Neural cell (in vitro differentiated cells): ENCODE data around the gene TNS3. TPM values are rescaled to one million over a fixed set of nuclear protein-coding genes. Genes with fewer than 3 reads are reported as not detected.

Source experiments
- H2AFZ ChIP-seq: fragments of 200-600, 300-800 bp; sonication (generic), shearing (Covaris generic); 2 replicates; pipeline ENCODE4 v1.6.0; 2014; ENCODE audit warnings: low read depth, mild to moderate bottlenecking, antibody characterized with exemption, low read length, moderate library complexity
- H3F3A ChIP-seq: fragments of 200-600 bp; shearing (Covaris generic); 2 replicates; pipeline ENCODE4 v1.6.1; 2016; ENCODE audit warnings: mild to moderate bottlenecking, moderate library complexity, mixed read lengths, antibody characterized with exemption, low read length; ENCODE audit not compliant: insufficient read depth, poor library complexity, severe bottlenecking
- H3K27ac ChIP-seq: fragments of 200-600, 300-800 bp; sonication (generic), shearing (Covaris generic); 2 replicates; pipeline ENCODE4 v1.5.1; 2014; ENCODE audit warnings: mild to moderate bottlenecking, low read length, moderate library complexity
- H3K27me3 ChIP-seq: fragments of 300-800, 200-600 bp; sonication (generic), shearing (Covaris generic); 2 replicates; pipeline ENCODE4 v1.6.0; 2014; ENCODE audit warnings: mild to moderate bottlenecking, low read depth, low read length, moderate library complexity; ENCODE audit not compliant: insufficient read depth
- H3K36me3 ChIP-seq: fragments of 300-800, 200-600 bp; sonication (generic), shearing (Covaris generic); 2 replicates; pipeline ENCODE4 v1.5.1; 2014; ENCODE audit warnings: mild to moderate bottlenecking, antibody characterized with exemption, low read length, moderate library complexity; ENCODE audit not compliant: insufficient read depth
- H3K4me2 ChIP-seq: fragments of 300-800, 200-600 bp; sonication (generic), shearing (Covaris generic); 2 replicates; pipeline ENCODE4 v1.6.0; 2014; ENCODE audit warnings: mild to moderate bottlenecking, low read length
- H3K4me3 ChIP-seq: fragments of 300-800, 200-600 bp; sonication (generic), shearing (Covaris generic); 2 replicates; pipeline ENCODE4 v1.5.1; 2014; ENCODE audit warnings: mild to moderate bottlenecking, low read length, moderate library complexity
- H3K79me2 ChIP-seq: fragments of 200-600 bp; shearing (Covaris generic); replicated peaks from 2 replicates; pipeline ENCODE4 v1.6.0; 2014; ENCODE audit warnings: mild to moderate bottlenecking, low read length, moderate library complexity; ENCODE audit not compliant: insufficient read depth
- H3K9ac ChIP-seq: fragments of 300-800, 200-600 bp; sonication (generic), shearing (Covaris generic); 2 replicates; pipeline ENCODE4 v1.6.1; 2016; ENCODE audit warnings: mild to moderate bottlenecking, low read length, mixed read lengths
- H3K9me2 ChIP-seq: fragments of 200-600 bp; shearing (Covaris generic); 2 replicates; pipeline ENCODE4 v1.6.1; 2016; ENCODE audit warnings: mild to moderate bottlenecking, low read length, mixed read lengths; ENCODE audit not compliant: insufficient read depth
- H3K9me3 ChIP-seq: fragments of 200-600, 300-800 bp; sonication (generic), shearing (Covaris generic); 2 replicates; pipeline ENCODE4 v1.6.1; 2016; ENCODE audit warnings: mild to moderate bottlenecking, mixed run types, low read length, moderate library complexity, mixed read lengths
- H4K20me1 ChIP-seq: fragments of 200-600 bp; shearing (Covaris generic); 2 replicates; pipeline ENCODE4 v1.6.1; 2016; ENCODE audit warnings: mild to moderate bottlenecking, mixed run types; ENCODE audit not compliant: insufficient read depth
- CTCF ChIP-seq: fragments of 450-650 bp; IDR thresholded peaks from 2 replicates; pipeline ENCODE4 v1.5.1; 2014; ENCODE audit warnings: antibody characterized with exemption, mild to moderate bottlenecking, moderate library complexity; ENCODE audit not compliant: poor library complexity, severe bottlenecking
- EP300 ChIP-seq: fragments of 450-650 bp; conservative IDR thresholded peaks from 2 replicates; pipeline ENCODE4 v1.6.1; 2014; ENCODE audit warnings: antibody characterized with exemption, mild to moderate bottlenecking, moderate library complexity; ENCODE audit not compliant: poor library complexity, severe bottlenecking
- EZH2 ChIP-seq: fragments of 200-600, 300-800 bp; shearing (Covaris generic), sonication (generic); IDR thresholded peaks from 2 replicates; pipeline ENCODE4 v1.6.1; 2014; ENCODE audit warnings: antibody characterized with exemption, low read length, borderline replicate concordance, mild to moderate bottlenecking; ENCODE audit not compliant: insufficient read depth, poor library complexity, severe bottlenecking
- MXI1 ChIP-seq: fragments of 450-650 bp; conservative IDR thresholded peaks from 2 replicates; pipeline ENCODE4 v1.6.1; 2014; ENCODE audit warnings: antibody characterized with exemption, mild to moderate bottlenecking; ENCODE audit not compliant: poor library complexity, severe bottlenecking
- RAD21 ChIP-seq: fragments of 450-650 bp; conservative IDR thresholded peaks from 2 replicates; pipeline ENCODE4 v1.6.1; 2014; ENCODE audit warnings: antibody characterized with exemption, mild to moderate bottlenecking, moderate library complexity
- REST ChIP-seq: IDR thresholded peaks from 2 replicates; pipeline ENCODE4 v1.6.1; 2012; ENCODE audit warnings: borderline replicate concordance
- SMC3 ChIP-seq: fragments of 450-650 bp; conservative IDR thresholded peaks from 2 replicates; pipeline ENCODE4 v1.6.1; 2014; ENCODE audit warnings: antibody characterized with exemption, mild to moderate bottlenecking, moderate library complexity; ENCODE audit not compliant: poor library complexity
- TAF1 ChIP-seq: IDR thresholded peaks from 2 replicates; pipeline ENCODE4 v1.6.1; 2012; ENCODE audit warnings: low read depth
- polyA plus RNA-seq: library from polyadenylated mRNA; depleted of rRNA; stranded (reverse); fragments of >200 nt; gene quantifications from 2 replicates; pipeline ENCODE4 v1.2.3, GENCODE V29; 2014

The TNS3 gene
- polyA plus RNA-seq, 1 donor from 2014 or later = 0.58 TPM

- H3K79me2 ChIP-seq = no peaks in the 10 kb centered on the region
- no peak overlapping the region for H3K27ac ChIP-seq
- H3K36me3 ChIP-seq = no peaks in the 10 kb centered on the region
- H4K20me1 ChIP-seq = no peaks in the 10 kb centered on the region
- TF ChIP-seq TAF1 = no peak
- no peak for TF ChIP-seq REST
- TF ChIP-seq SMC3 = no peak
- TF ChIP-seq EP300 = no peak
- H3K4me3 ChIP-seq = no peak overlapping the region
- H3K9ac ChIP-seq = no peak overlapping the region
- no peaks in the 10 kb centered on the region for H3K27me3 ChIP-seq
- no peaks in the 10 kb centered on the region for H3K9me2 ChIP-seq
- H2AFZ ChIP-seq = no peak overlapping the region
- no peaks in the 10 kb centered on the region for H3K9me3 ChIP-seq
- no peaks in the 10 kb centered on the region for H3F3A ChIP-seq
- no peak overlapping the region for H3K4me2 ChIP-seq
Observed at GRCh38 chr7:47489624-47490023, 92.3 kb downstream of the TNS3 start.

GRCh38 chr7:47488969-47489342 is 93.0 kb downstream of the TNS3 start:
- H3K79me2 ChIP-seq = no peaks in the 10 kb centered on the region
- no peak overlapping the region for H3K4me2 ChIP-seq
- no peak overlapping the region for H3K9ac ChIP-seq

More at GRCh38 chr7:47488969-47489342, 93.0 kb downstream of the TNS3 start:
- Histone ChIP-seq H3K27ac (no peak overlapping the region), H2AFZ (no peak overlapping the region), H4K20me1 (no peaks in the 10 kb centered on the region), H3K4me3 (no peak overlapping the region), H3K9me3 (peaks cover 4% of the 10 kb centered on the region), H3K36me3 (no peaks in the 10 kb centered on the region), H3K27me3 (no peaks in the 10 kb centered on the region), H3K9me2 (no peaks in the 10 kb centered on the region), H3F3A (no peaks in the 10 kb centered on the region)
- TF ChIP-seq TAF1 = no peak
- no peak for TF ChIP-seq EZH2
- TF ChIP-seq CTCF = no peak
- no peak for TF ChIP-seq REST
- no peak for TF ChIP-seq MXI1
- TF ChIP-seq RAD21 = no peak
